ENCODE data around the gene LIPT1. TPM values are rescaled to one million over a fixed set of nuclear protein-coding genes. Genes with fewer than 3 reads are reported as not detected.
A peak's percentile ranks its signal among the peaks of the same experiment; 100 is the strongest.

Gene LIPT1
- total RNA-seq = 100 to 1,000 TPM in 1 of 4 donors, 10 to 100 TPM in 2, 1 to 10 TPM in 1; 6.8 to 140 (median 11.0) TPM

GRCh38 chr2:99154643-99155536 lies at the start of gene LIPT1, which contains the start of gene TSGA10:
Gene LIPT1, plus strand, starts transcription at chr2:99154967. Its CDS starts 6,991 bp downstream, at chr2:99161958.
Gene TSGA10, minus strand, starts transcription at chr2:99154942. Its CDS starts 45,503 bp downstream, at chr2:99109439.
- no peaks in the 10 kb centered on the region for H3K36me3 ChIP-seq
- TF ChIP-seq CTCF (IDR thresholded peaks at IDR 0.05) (peak in 1 of 4 experiments; percentile 5), POLR2A (IDR thresholded peaks at IDR 0.05) (peak; percentile 74 to 91)
- no peaks in the 10 kb centered on the region for H3K4me1 ChIP-seq
- no peaks in the 10 kb centered on the region for H3K27me3 ChIP-seq
- intact Hi-C loops (cut with DNase I; ENCODE audit: low total_unique reads) = no loop called here
- DNase-seq = peak; percentile 93 to 94
- H3K9me3 ChIP-seq = no peaks in the 10 kb centered on the region
- peak within 1 kb of the TSS; percentile 88 to 93 for H3K27ac ChIP-seq
- H3K4me3 ChIP-seq = peak within 1 kb of the TSS; percentile 58 to 80

- no peak for TF ChIP-seq POLR2A (IDR thresholded peaks at IDR 0.05)
- no peak for TF ChIP-seq CTCF (IDR thresholded peaks at IDR 0.05)
- H3K27ac ChIP-seq = no peak overlapping the region
- H3K9me3 ChIP-seq = no peaks in the 10 kb centered on the region
- no peak overlapping the region for H3K4me3 ChIP-seq
- H3K27me3 ChIP-seq = no peaks in the 10 kb centered on the region
- intact Hi-C loops (cut with DNase I; ENCODE audit: low total_unique reads) = no loop called here
- no peaks in the 10 kb centered on the region for H3K36me3 ChIP-seq
- no peaks in the 10 kb centered on the region for H3K4me1 ChIP-seq
- DNase-seq = no peak
These were observed 47.9 kb upstream of the LIPT1 start for GRCh38 chr2:99106913-99107312.

GRCh38 chr2:99111236-99111635 lies 43.5 kb upstream of the LIPT1 start:
- H3K4me3 ChIP-seq = no peak overlapping the region
- intact Hi-C loops (cut with DNase I; ENCODE audit: low total_unique reads) = no loop called here
- no peaks in the 10 kb centered on the region for H3K36me3 ChIP-seq
- no peaks in the 10 kb centered on the region for H3K27me3 ChIP-seq
- no peaks in the 10 kb centered on the region for H3K9me3 ChIP-seq
- DNase-seq = no peak
- no peak for TF ChIP-seq POLR2A (IDR thresholded peaks at IDR 0.05)
- no peak for TF ChIP-seq CTCF (IDR thresholded peaks at IDR 0.05)
- no peaks in the 10 kb centered on the region for H3K4me1 ChIP-seq
- H3K27ac ChIP-seq = no peak overlapping the region

GRCh38 chr2:99111945-99112344 lies 42.8 kb upstream of the LIPT1 start:
- intact Hi-C loops (cut with DNase I; ENCODE audit: low total_unique reads) = no loop called here
- H3K36me3 ChIP-seq = no peaks in the 10 kb centered on the region
- no peaks in the 10 kb centered on the region for H3K4me1 ChIP-seq
- TF ChIP-seq CTCF (IDR thresholded peaks at IDR 0.05) = no peak
- TF ChIP-seq POLR2A (IDR thresholded peaks at IDR 0.05) = no peak
- no peak overlapping the region for H3K4me3 ChIP-seq
- H3K27ac ChIP-seq = no peak overlapping the region
- no peak for DNase-seq
- no peaks in the 10 kb centered on the region for H3K27me3 ChIP-seq
- H3K9me3 ChIP-seq = no peaks in the 10 kb centered on the region

- Histone ChIP-seq H3K36me3 (no peaks in the 10 kb centered on the region), H3K9me3 (no peaks in the 10 kb centered on the region)
- intact Hi-C loops (cut with DNase I; ENCODE audit: low total_unique reads) = no loop called here
These were observed 42.1 kb upstream of the LIPT1 start for GRCh38 chr2:99112617-99113016.

More at GRCh38 chr2:99112617-99113016, 42.1 kb upstream of the LIPT1 start:
- H3K4me1 ChIP-seq = no peaks in the 10 kb centered on the region
- TF ChIP-seq CTCF (IDR thresholded peaks at IDR 0.05) (no peak), POLR2A (IDR thresholded peaks at IDR 0.05) (no peak)
- no peaks in the 10 kb centered on the region for H3K27me3 ChIP-seq
- no peak overlapping the region for H3K27ac ChIP-seq
- H3K4me3 ChIP-seq = no peak overlapping the region
- DNase-seq = no peak
